NCI-H1417 (cell line): Measurements from ENCODE around the gene ATP9B.

Experiments
- DNase-seq, 3 experiments: peaks; one replicate each; lab custom pipeline; 2025; lab: John Stamatoyannopoulos, UW

Gene ATP9B

DNA sequence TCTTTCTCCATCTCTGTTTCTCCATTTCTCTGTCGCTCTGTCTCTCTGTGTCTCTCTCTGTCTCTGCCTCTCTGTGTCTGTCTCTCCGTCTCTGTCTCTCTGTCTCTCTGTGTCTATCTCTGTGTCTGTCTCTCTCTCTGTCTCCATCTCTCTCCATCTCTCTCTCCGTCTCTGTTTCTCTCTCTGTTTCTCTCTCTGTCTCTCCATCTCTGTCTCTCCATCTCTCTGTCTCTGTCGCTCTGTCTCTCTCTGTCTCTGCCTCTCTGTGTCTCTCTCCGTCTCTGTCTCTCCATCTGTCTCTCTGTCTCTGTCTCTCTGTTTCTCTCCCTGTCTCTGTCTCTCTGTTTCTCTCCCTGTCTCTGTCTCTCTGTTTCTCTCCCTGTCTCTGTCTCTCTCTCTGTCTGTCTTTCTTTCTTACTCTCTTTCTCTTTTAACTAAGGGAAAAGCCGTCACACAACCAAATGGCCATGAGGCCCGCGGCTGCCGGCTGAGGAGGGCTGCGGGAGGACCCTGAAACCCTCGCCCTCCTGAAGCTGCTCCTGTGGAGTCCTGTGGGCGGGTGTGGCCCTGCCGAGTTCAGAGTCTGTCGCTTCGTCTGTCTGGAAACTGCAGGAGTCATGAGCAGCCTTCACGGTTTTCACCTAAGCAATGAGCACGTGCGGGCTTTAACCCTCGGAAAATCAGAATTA is 355.8 kb downstream of the ATP9B start:
- no peak for DNase-seq

DNA sequence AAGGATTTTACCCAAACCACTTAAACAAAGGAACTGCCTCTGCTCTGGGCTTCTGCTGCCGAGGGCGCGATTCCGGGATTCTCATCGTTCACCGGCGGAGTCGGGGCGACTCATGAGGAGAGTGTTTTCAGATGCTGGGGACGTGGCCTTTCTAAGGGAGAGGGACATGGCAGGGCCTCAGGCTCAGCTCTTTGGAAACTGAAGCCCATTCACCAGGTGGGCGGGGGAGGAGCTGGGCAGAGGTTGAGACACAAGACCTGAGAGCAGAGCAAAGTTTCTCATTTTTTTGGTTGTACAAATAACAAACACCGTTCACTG is 356.3 kb downstream of the ATP9B start:
- peak in 1 of 3 experiments; percentile 27 for DNase-seq

DNA sequence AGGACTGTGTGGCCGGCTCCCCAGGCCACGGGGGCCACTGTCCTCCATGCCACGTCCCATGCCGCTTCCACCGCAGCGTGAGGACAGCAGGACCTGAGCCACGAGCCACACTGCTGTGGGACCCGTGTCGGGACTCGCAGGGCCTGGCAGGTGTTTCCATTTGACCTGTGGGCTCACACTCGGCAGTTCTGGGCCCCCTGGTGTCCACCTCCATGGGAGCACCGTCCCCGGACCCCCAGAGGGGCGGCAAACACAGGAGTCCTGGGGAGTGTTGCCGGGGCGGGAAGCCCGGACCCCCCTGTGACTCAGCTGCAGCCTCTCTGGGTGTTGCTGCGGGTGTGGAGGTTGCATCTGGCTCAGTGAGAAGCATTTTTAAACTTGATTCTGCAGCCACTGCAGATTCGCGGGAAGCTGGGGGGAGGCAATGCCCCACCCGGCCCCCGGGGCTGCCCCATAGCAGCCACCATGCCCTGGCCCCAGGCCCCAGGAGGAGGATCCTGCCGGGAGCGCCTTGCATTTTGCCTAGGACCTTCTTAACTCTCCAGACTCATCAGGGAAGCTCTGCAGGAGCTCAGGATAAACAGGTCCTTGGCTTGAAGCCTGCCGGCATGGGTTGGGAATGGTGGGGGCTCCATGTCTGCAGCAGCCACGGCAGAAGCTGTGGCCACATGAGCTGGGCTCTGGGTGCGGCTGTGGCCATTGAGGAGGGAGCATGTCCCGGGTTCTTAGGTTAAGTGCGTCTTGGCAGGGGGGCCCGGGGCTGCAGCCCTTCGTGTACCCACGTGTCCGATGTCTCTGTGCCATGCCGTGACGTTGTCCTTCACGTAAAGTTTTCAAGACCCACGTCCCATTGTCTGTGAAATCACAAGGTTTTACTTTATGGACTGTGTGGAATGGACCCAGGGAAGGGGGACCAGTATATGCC is 357.4 kb downstream of the ATP9B start:
- DNase-seq: no peak

DNA sequence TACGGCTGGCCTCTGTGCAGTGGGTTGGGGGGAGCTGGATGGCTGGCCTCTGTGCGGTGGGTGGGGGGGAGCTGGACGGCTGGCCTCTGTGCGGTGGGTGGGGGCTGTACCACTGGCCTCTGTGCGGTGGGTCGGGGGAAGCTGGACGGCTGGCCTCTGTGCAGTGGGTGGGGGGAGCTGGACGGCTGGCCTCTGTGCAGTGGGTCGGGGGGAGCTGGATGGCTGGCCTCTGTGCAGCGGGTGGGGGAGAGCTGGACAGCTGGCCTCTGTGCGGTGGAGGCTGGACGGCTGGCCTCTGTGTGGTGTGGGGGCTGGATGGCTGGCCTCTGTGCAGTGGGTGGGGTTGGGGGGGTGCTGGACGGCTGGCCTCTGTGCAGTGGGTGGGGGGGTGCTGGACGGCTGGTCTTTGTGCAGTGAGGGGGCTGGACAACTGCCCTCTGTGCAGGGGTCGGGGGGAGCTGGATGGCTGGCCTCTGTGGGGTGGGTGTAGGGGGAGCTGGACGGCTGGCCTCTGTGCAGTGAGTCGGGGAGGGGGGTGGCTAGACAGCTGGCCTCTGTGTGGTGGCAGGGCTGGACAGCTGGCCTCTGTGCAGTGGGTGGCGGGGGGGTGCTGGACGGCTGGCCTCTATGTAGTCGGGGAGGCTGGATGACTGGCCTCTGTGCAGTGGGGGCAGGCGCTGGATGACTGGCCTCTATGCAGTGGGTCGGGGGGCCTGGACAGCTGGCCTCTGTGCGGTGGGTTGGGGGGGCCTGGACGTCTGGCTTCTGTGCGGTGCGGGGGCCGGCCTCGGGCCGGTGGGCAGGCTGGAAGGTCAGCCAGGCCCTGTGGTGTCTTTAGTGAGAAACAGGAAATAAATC is 358.4 kb downstream of the ATP9B start:
- no peak for DNase-seq
